ENCODE data around the gene GSTCD.

DNA sequence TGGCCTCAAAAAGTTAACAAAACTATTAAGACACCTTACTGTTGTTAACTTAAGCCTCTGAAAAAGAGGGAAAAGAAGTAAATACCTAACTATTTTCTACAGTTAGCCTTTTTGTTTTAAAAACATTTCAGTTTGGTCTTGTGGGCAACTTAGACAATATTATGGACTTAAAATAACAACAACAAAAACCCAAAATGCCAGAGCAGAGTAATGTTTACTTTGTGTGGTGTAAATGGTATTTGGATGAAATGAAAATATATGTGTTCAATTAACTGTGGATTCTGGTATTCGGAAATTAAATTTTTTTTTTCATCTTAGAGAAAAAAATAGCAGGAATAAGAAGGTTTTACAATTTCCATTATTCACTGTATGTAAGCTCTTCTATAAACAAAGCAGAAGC is 107.1 kb downstream of the GSTCD start:
- TF ChIP-seq EZH2 (IDR thresholded peaks at IDR 0.05; ENCODE audit: low read depth, unreplicated experiment) (no peak), POLR2AphosphoS5 (IDR thresholded peaks at IDR 0.05; ENCODE audit: low read depth) (no peak), JUNB (IDR thresholded peaks at IDR 0.05; ENCODE audit: unreplicated experiment) (no peak), EZH2phosphoT487 (IDR thresholded peaks at IDR 0.05; ENCODE audit: unreplicated experiment) (no peak), NANOG (IDR thresholded peaks at IDR 0.05; ENCODE audit: borderline replicate concordance) (no peak)
- TF ChIP-seq, protein P1, sequence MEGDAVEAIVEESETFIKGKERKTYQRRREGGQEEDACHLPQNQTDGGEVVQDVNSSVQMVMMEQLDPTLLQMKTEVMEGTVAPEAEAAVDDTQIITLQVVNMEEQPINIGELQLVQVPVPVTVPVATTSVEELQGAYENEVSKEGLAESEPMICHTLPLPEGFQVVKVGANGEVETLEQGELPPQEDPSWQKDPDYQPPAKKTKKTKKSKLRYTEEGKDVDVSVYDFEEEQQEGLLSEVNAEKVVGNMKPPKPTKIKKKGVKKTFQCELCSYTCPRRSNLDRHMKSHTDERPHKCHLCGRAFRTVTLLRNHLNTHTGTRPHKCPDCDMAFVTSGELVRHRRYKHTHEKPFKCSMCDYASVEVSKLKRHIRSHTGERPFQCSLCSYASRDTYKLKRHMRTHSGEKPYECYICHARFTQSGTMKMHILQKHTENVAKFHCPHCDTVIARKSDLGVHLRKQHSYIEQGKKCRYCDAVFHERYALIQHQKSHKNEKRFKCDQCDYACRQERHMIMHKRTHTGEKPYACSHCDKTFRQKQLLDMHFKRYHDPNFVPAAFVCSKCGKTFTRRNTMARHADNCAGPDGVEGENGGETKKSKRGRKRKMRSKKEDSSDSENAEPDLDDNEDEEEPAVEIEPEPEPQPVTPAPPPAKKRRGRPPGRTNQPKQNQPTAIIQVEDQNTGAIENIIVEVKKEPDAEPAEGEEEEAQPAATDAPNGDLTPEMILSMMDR (conservative IDR thresholded peaks at IDR 0.05; ENCODE audit: low read depth in 2 of 2) = no peak
- TF ChIP-seq, protein P2, sequence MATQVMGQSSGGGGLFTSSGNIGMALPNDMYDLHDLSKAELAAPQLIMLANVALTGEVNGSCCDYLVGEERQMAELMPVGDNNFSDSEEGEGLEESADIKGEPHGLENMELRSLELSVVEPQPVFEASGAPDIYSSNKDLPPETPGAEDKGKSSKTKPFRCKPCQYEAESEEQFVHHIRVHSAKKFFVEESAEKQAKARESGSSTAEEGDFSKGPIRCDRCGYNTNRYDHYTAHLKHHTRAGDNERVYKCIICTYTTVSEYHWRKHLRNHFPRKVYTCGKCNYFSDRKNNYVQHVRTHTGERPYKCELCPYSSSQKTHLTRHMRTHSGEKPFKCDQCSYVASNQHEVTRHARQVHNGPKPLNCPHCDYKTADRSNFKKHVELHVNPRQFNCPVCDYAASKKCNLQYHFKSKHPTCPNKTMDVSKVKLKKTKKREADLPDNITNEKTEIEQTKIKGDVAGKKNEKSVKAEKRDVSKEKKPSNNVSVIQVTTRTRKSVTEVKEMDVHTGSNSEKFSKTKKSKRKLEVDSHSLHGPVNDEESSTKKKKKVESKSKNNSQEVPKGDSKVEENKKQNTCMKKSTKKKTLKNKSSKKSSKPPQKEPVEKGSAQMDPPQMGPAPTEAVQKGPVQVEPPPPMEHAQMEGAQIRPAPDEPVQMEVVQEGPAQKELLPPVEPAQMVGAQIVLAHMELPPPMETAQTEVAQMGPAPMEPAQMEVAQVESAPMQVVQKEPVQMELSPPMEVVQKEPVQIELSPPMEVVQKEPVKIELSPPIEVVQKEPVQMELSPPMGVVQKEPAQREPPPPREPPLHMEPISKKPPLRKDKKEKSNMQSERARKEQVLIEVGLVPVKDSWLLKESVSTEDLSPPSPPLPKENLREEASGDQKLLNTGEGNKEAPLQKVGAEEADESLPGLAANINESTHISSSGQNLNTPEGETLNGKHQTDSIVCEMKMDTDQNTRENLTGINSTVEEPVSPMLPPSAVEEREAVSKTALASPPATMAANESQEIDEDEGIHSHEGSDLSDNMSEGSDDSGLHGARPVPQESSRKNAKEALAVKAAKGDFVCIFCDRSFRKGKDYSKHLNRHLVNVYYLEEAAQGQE (IDR thresholded peaks at IDR 0.05; ENCODE audit: unreplicated experiment) = no peak
- TF ChIP-seq, protein P3, sequence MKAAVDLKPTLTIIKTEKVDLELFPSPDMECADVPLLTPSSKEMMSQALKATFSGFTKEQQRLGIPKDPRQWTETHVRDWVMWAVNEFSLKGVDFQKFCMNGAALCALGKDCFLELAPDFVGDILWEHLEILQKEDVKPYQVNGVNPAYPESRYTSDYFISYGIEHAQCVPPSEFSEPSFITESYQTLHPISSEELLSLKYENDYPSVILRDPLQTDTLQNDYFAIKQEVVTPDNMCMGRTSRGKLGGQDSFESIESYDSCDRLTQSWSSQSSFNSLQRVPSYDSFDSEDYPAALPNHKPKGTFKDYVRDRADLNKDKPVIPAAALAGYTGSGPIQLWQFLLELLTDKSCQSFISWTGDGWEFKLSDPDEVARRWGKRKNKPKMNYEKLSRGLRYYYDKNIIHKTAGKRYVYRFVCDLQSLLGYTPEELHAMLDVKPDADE (IDR thresholded peaks at IDR 0.05) = no peak

Data from GM23338 (cell line).